ENCODE measurements around the gene G6PC3. TPM values are rescaled to one million over a fixed set of nuclear protein-coding genes. Genes with fewer than 3 reads are reported as not detected.

Gene G6PC3
- total RNA-seq, 1 donor: 38.9 TPM

GRCh38 chr17:44077595-44077909 is 7.0 kb downstream of the G6PC3 start:
- no peak overlapping the region for H3K4me3 ChIP-seq (ENCODE audit: low read depth, low read length)
- no peak for TF ChIP-seq CTCF (IDR thresholded peaks at IDR 0.05; ENCODE audit: insufficient read depth, low read length)
- no peak for DNase-seq (ENCODE audit: low read depth)

GRCh38 chr17:44078412-44078811 is 7.9 kb downstream of the G6PC3 start:
- TF ChIP-seq CTCF (IDR thresholded peaks at IDR 0.05; ENCODE audit: insufficient read depth, low read length): no peak
- H3K4me3 ChIP-seq (ENCODE audit: low read depth, low read length): no peak overlapping the region
- no peak for DNase-seq (ENCODE audit: low read depth)

- no peak overlapping the region for H3K4me3 ChIP-seq (ENCODE audit: low read depth, low read length)
- DNase-seq (ENCODE audit: low read depth): no peak
- no peak for TF ChIP-seq CTCF (IDR thresholded peaks at IDR 0.05; ENCODE audit: insufficient read depth, low read length)
These were observed 9.6 kb downstream of the G6PC3 start for GRCh38 chr17:44079877-44080821.

- no peak overlapping the region for H3K4me3 ChIP-seq (ENCODE audit: low read depth, low read length)
- peak; percentile 53 for DNase-seq (ENCODE audit: low read depth)
- TF ChIP-seq CTCF (IDR thresholded peaks at IDR 0.05; ENCODE audit: insufficient read depth, low read length): no peak
These were observed 11.1 kb downstream of the G6PC3 start for GRCh38 chr17:44081681-44082080.

GRCh38 chr17:44082256-44082927 is 11.9 kb downstream of the G6PC3 start:
- TF ChIP-seq CTCF (IDR thresholded peaks at IDR 0.05; ENCODE audit: insufficient read depth, low read length): no peak
- no peak overlapping the region for H3K4me3 ChIP-seq (ENCODE audit: low read depth, low read length)
- DNase-seq (ENCODE audit: low read depth): no peak

- TF ChIP-seq CTCF (IDR thresholded peaks at IDR 0.05; ENCODE audit: insufficient read depth, low read length): no peak
- no peak overlapping the region for H3K4me3 ChIP-seq (ENCODE audit: low read depth, low read length)
- DNase-seq (ENCODE audit: low read depth): no peak
These were observed 12.8 kb downstream of the G6PC3 start for GRCh38 chr17:44083250-44083849.

Measured in fibroblast of the aortic adventitia (primary cell).